HG03175 (cell line): ENCODE data around the gene SLC39A13.

Experiments used
- ATAC-seq: cut with Tn5 transposase; IDR thresholded peaks from one replicate; pipeline ENCODE4 v1.9.1; 2021; ENCODE audit warnings: mild to moderate bottlenecking, moderate library complexity; ENCODE audit not compliant: unreplicated experiment

SLC39A13 gene

GRCh38 chr11:47426062-47426956 lies 17.9 kb downstream of the SLC39A13 start, which contains the start of gene PSMC3:
PSMC3 (minus strand) TSS chr11:47426439; CDS start chr11:47426279, 160 bp downstream.
- ATAC-seq: peak; percentile 90

DNA sequence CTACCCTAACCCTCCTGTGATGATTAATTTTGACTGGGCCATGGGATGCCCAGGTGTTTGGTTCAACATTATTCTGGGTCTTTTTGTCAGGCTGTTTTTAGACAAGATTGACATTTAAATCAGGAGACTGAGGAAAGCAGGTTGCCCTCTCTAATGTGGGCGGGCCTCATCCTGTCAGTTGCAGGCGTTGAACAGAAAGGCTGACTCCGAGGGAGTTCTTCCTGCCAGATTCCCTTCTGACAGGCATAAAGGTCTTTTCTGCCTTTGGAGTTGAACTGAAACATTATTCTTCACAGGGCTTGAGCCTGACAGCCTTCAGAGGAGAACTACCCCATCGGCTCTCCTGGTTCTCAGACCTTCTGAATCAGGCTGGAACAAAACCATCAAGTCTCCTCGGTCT lies 22.1 kb downstream of the SLC39A13 start:
- ATAC-seq: no peak

DNA sequence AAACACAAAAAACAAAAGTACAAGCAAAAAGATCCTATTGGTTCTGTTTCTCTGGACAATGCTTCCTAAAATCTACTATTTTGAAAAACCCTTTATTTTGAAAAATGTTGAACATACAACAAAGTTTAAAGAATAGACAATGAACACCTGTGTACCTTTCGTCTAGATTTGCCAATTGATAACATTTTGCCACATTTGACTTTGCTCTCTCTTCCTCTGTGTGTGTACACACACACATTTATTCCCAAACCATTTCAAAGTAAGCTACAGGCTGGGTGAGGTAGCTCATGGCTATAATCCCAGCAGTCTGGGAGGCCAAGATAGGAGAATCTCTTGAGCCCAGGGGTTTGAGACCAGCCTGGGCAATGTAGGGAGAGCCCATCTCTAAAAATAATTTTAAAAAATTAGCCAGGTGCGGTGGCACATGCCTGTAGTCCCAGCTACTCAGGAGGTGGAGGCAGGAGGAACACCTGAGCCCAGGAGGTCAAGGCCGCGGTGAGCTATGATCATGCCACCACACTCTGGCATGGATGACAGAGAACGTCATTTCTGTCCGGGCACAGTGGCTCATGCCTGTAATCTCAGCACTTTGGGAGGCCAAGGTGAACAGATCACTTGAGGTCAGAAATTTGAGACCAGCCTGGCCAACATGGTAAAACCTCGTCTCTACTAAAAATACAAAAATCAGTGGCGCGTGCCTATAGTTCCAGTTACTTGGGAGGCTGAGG lies 23.1 kb downstream of the SLC39A13 start:
- no peak for ATAC-seq

GRCh38 chr11:47433157-47433556 lies 24.8 kb downstream of the SLC39A13 start:
- ATAC-seq: no peak

DNA sequence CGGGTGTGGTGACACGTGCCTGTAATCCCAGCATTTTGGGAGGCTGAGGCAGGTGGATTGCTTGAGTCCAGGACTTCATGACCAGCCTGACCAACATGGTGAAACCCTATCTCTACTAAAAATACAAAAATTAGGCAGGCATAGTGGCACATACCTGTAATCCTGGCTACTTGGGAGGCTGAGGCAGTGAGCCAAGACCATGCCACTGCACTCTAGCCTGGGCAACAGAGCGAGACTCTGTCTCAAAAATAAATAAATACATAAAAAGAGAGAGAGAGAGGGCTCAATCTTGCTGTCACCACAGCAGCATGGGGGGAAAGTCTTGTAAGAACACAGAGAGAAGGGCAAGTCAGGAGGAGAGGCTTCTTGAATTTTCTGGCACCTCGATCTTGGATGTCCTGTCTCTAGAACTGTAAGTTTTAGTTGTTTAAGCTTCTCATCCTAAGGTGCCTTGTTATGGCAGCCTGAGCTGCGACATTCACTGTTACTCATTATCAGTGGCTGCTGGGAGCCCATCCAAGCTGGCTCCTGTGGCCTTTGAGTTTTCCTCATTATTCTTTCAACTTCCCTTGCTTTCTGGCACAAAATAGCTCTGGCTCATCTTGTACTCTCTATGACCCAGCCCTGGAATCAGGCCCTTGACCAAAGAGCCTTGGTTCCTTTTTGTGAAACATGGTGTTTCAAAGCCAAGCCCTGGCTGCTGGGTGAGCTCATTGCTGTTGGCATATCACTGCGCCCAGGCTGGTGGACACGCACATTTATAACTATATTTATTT lies 25.8 kb downstream of the SLC39A13 start:
- ATAC-seq: no peak

DNA sequence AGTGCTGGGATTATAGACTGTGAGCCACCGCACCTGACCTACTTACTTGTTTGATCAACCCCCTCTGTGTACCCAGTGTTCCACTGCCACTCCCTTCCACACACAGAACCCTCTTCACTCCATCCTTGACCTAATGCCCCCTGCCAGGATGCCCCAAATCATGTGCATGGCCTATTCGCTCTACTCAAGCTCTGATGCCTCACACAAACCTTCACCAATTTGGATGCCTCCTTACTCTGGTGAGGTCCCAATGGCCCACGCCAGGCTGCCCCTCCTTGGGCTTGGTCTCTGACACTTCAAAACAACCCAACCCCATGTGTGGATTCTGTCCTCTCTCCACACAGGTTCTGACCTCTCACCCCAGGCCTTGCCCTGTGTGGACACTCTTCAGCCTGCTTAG lies 27.3 kb downstream of the SLC39A13 start:
- ATAC-seq: no peak

DNA sequence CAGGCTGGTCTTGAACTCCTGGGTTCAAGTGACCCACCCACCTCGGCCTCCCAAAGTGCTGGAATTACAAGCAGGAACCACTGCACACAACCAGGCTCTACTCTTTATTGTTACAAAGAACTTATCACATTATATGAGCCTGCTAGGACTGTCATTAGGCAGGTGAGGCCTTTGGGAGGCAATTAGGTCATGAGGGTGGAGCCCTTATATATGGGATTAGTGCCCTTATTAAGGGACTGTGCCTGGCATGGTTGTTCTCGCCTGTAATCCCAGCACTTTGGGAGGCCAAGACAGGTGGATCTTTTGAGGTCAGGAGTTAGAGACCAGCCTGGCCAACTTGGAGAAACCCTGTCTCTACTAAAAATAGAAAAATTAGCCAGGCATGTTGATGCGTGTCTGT lies 28.3 kb downstream of the SLC39A13 start:
- ATAC-seq: no peak

DNA sequence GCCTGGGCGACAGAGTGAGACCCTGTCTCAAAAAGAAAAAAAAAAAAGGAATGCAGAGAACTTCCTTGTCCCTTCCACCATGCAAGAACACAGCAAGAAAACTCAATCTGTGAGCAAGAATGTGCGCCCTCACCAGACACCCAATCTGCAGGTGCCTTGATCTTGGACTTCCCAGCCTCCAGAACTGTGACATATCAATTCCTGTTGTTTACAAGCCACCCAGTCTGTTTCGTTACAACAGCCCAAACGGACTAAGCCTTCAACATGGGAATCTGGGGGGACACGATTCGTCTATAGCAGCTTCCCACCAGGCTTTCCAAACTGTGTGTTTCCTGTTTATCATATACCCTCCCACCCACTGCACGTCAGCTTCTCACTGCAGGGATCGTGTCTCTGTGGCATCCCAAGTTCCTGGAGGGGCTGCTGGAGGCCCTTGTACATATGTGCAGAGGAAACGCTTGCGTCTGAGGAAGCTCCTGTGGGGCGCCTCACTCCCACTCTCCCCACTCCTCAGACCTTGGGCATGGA lies 28.9 kb downstream of the SLC39A13 start:
- no peak for ATAC-seq

GRCh38 chr11:47437746-47438418 lies 29.5 kb downstream of the SLC39A13 start:
- no peak for ATAC-seq

DNA sequence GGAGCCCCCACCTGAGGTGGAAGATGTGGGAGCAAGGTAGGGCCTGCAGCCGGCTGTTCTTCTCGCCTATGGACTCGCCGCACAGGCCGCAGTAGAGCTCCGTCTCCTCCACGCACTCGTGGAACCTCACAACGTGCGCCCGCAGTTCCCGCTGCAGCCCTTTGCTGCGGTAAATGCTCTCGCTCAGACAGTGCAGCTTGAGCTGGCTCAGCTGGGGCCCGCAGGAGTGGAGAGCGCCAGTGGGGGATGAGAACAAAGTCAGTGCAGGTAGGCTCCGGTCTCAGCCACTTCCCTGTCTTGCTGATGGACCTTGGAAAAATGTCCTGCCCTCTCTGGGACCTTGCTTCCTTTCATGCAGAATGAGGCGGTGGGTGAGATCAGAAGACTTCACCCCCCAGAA lies 30.3 kb downstream of the SLC39A13 start:
- ATAC-seq: no peak

GRCh38 chr11:47440054-47440476 lies 31.7 kb downstream of the SLC39A13 start:
- no peak for ATAC-seq

DNA sequence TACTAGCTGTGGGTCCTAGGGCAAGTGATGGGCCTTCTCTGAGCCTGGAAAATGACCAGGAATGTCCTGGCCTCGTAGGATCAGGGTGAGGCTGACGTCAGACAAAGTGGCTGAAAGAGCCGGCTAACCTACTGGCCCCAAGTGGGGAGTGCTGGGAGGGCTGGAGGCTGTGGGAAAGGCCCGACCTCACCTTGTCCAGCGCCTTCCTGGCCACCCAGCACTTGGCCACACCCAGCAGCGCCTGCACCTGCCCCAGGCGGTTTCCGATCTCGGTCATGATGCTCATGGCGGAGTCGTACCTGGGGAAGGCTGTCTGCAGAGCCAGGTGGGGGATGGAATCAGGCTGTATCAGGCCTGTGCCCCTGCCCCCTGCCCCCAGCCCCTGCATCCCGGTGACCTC lies 33.0 kb downstream of the SLC39A13 start:
- ATAC-seq: no peak

GRCh38 chr11:47442514-47442913 lies 34.1 kb downstream of the SLC39A13 start:
- ATAC-seq: no peak

DNA sequence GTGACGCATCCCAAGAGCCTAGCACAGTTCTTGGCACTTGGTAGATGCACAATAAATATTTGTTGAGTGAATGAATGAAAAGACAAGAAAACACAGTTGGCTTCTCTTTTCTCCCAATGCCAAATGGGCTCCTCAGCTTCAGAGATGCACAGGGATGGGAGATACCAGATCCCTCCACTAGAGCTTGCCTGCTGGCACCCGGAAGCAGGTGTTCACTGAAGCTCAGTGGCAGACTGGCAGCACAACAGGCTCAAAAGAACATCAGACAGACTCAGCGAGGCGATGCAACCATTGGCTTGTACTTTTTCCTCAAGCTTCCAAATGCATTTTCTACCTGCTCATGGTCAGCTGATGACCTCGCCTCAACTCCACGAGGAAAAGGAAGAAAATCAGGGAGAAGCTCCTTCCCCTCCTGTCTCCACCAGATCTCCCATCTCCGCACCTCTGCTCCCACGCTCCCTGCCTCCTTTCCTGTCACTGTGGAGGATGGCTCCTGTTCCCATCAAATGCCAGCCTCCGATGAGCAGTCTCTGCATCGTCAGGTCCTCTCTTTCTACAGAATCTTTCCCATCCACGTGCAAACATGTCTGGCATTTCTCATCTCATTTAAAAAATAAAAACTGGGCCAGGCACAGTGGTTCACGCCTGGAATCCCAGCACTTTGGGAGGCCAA lies 34.8 kb downstream of the SLC39A13 start:
- no peak for ATAC-seq

- ATAC-seq: no peak
Measured at GRCh38 chr11:47443817-47444216, 35.4 kb downstream of the SLC39A13 start.

DNA sequence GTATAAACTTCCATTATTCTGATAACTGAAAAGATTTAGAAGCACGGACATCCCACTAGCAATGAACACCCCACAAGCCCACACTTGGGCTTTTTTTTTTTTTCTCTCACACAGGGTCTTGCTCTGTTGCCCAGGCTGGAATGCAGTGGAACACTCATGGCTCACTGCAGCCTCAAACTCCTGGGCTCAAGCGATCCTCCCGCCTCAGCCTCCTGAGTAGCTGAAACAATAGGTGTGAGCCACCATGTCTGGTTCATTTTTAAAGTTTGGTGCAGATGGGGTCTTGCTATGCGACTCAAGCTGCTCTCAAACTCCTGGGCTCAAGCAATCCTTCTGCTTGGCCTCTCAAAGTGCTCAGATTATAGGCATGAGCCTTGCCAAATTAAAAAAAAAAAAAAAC lies 37.5 kb downstream of the SLC39A13 start:
- ATAC-seq: no peak

DNA sequence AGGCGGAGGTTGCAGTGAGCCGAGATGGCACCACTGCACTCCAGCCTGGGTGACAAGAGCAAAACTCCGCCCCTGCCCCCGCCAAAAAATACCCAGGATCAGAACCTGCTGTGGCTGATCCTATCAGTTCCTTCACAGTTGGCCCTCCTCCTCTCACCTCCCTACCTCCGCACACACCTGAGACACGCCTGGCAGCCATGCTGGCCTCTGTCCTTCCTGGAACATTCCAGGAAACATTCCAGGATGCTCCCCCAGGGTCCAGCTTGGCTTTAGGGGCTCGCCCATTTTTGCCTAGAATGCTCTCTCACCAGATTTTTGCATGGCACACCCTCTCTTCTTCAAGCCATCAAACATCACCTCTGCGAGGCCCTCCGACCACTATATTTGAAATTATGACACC lies 38.4 kb downstream of the SLC39A13 start:
- ATAC-seq: no peak

GRCh38 chr11:47447906-47448305 lies 39.5 kb downstream of the SLC39A13 start:
- ATAC-seq: no peak

- no peak for ATAC-seq
Measured at GRCh38 chr11:47448566-47449427, 40.4 kb downstream of the SLC39A13 start, which contains the start of gene RAPSN. RAPSN (minus strand) TSS chr11:47449136; CDS start chr11:47448964, 172 bp downstream.
